ENCODE measurements around the gene WNT5B. TPM values are rescaled to one million over a fixed set of nuclear protein-coding genes. Genes with fewer than 3 reads are reported as not detected.
A peak's percentile ranks its signal among the peaks of the same experiment; 100 is the strongest.

The WNT5B gene
- total and polyA plus RNA-seq, 9 of the 15 experiments (the other 6 are each of a cell fraction or from before 2014, with no cell fraction given) = 0.42 to 16.8 (median 5.4) TPM

DNA sequence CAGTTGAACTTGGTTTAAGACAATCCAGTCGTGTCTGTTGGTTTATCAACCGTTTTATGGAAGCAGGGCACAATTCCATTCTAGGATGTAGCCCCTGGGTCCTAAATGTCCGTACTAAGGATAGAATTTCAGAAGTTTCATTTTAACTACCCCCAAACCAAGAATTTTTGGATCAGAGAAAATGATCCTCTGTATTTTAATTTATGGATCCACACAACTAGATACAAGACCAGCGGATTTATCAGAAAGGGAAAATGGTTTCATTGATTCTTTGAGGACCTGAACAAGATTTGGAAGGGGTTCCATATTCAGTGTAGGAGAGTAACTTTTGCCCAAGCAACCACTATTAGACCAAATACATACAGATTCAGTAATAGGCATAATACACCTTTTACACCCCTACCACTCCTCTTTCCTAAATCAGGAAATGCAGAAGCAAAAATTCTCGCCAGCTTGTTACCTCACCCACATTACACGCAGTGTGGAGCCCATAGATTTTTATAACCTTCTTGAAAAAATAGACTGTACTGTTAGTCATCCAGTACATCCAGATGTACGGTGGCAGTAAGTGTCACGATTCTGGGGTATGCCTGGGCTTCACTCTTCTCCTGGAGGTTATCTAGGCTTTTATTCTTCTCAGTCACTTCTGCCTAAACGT is 33.2 kb upstream of the WNT5B start:
- H2AFZ ChIP-seq (ENCODE audit: low read depth, low read length) = peak overlapping the region; percentile 94
- H3K4me3 ChIP-seq = no peak overlapping the region
- no peaks in the 10 kb centered on the region for H3K27me3 ChIP-seq (ENCODE audit: control insufficient read depth in 2 of 2, insufficient read depth in 2 of 2, low read length in 2 of 2)
- FAIRE-seq = no peak
- in situ Hi-C loops (cut with MboI) (loop anchor here (25.0 kb wide), 2 partner anchors 309 to 1034 kb away; no protein-coding TSS in a partner anchor), intact Hi-C loops (cut with micrococcal nuclease) (no loop called here)
- WGBS (ENCODE audit: insufficient coverage, low coverage, missing lambda C conversion rate) = 48% methylated on average over 9 of the region's 9 CpGs
- H4K20me1 ChIP-seq (replicated peaks; ENCODE audit: control insufficient read depth, insufficient read depth, low read length) = peaks cover 12% of the 10 kb centered on the region
- peak overlapping the region in 1 of 2 experiments; percentile 65; a peak in 2 of 4 replicates for H3K9ac ChIP-seq (ENCODE audit: insufficient read depth in 1 of 2, low read depth in 2 of 2, low read length in 2 of 2)
- no TSS peak for BruUV-seq (replicated peaks)
- H3K4me1 ChIP-seq (replicated peaks in 1 of 2; ENCODE audit: control insufficient read depth in 2 of 2, insufficient read depth in 2 of 2, low read length in 2 of 2) = peaks cover 23 to 28% of the 10 kb centered on the region in 2 experiments; a peak in 4 of 5 replicates
- ATAC-seq = no peak
- H3K4me2 ChIP-seq (ENCODE audit: insufficient read depth, low read length) = peak overlapping the region; percentile 86
- H3K9me1 ChIP-seq (ENCODE audit: control insufficient read depth, insufficient read depth, low read length) = no peaks in the 10 kb centered on the region
- peaks cover 7% of the 10 kb centered on the region; the same call in 1 of the 3 replicates for H3K36me3 ChIP-seq (ENCODE audit: control insufficient read depth, insufficient read depth, low read length)
- DNase-seq (ENCODE audit: extremely low read depth in 1 of 4, low spot score in 3 of 4) = no peak
- H3K79me2 ChIP-seq (ENCODE audit: control insufficient read depth, insufficient read depth, low read length) = peaks cover 44% of the 10 kb centered on the region
- CTCF ChIA-PET (ENCODE audit: low intra/inter-chr PET ratio) = no interaction called here
- H3K9me3 ChIP-seq (replicated peaks; ENCODE audit: control insufficient read depth, insufficient read depth, low read depth, low read length) = no peaks in the 10 kb centered on the region
- H3K27ac ChIP-seq (ENCODE audit: extremely low read depth, low read depth, low read length) = peak overlapping the region; percentile 87
- POLR2A ChIA-PET = no interaction called here
- TF ChIP-seq ETS1 (conservative IDR thresholded peaks at IDR 0.05; ENCODE audit: control insufficient read depth, low read depth, low read length) = no peak
- no peak for TF ChIP-seq ZNF507 (tag; conservative IDR thresholded peaks at IDR 0.05)
- TF ChIP-seq ARID2 (IDR thresholded peaks at IDR 0.05) = no peak
- no peak for TF ChIP-seq CREB3L1 (IDR thresholded peaks at IDR 0.05; ENCODE audit: borderline replicate concordance, low read depth)
- no peak for TF ChIP-seq ARHGAP35 (IDR thresholded peaks at IDR 0.05; ENCODE audit: partially characterized antibody)
- TF ChIP-seq ZNF764 (CRISPR knock-in tag; IDR thresholded peaks at IDR 0.05; ENCODE audit: low read depth) = no peak
- no peak for TF ChIP-seq ZNF224 (CRISPR knock-in tag; IDR thresholded peaks at IDR 0.05)
- TF ChIP-seq ZNF124 (CRISPR knock-in tag; IDR thresholded peaks at IDR 0.05) = no peak
- TF ChIP-seq, protein P1, sequence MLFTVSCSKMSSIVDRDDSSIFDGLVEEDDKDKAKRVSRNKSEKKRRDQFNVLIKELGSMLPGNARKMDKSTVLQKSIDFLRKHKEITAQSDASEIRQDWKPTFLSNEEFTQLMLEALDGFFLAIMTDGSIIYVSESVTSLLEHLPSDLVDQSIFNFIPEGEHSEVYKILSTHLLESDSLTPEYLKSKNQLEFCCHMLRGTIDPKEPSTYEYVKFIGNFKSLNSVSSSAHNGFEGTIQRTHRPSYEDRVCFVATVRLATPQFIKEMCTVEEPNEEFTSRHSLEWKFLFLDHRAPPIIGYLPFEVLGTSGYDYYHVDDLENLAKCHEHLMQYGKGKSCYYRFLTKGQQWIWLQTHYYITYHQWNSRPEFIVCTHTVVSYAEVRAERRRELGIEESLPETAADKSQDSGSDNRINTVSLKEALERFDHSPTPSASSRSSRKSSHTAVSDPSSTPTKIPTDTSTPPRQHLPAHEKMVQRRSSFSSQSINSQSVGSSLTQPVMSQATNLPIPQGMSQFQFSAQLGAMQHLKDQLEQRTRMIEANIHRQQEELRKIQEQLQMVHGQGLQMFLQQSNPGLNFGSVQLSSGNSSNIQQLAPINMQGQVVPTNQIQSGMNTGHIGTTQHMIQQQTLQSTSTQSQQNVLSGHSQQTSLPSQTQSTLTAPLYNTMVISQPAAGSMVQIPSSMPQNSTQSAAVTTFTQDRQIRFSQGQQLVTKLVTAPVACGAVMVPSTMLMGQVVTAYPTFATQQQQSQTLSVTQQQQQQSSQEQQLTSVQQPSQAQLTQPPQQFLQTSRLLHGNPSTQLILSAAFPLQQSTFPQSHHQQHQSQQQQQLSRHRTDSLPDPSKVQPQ (CRISPR knock-in tag; IDR thresholded peaks at IDR 0.05; ENCODE audit: borderline replicate concordance) = no peak
- TF ChIP-seq KDM4B (IDR thresholded peaks at IDR 0.05; ENCODE audit: borderline replicate concordance in 2 of 2, low read depth in 1 of 2) = no peak
- TF ChIP-seq AFF1 (IDR thresholded peaks at IDR 0.05; ENCODE audit: low read depth in 1 of 2, partially characterized antibody in 2 of 2) = peak in 1 of 2 experiments; percentile 90
- peak; percentile 71 for TF ChIP-seq NFIC (IDR thresholded peaks at IDR 0.05)

Data from K562 (cell line).